NCI-H2196 (cell line): ENCODE results near the gene ARHGAP5.

Experiments used
- DNase-seq: peaks from one replicate; lab custom pipeline; 2025; ENCODE audit not compliant: unreplicated experiment; lab: John Stamatoyannopoulos, UW

Gene ARHGAP5

GRCh38 chr14:32205554-32205953 lies 128.4 kb downstream of the ARHGAP5 start:
- DNase-seq: no peak

DNA sequence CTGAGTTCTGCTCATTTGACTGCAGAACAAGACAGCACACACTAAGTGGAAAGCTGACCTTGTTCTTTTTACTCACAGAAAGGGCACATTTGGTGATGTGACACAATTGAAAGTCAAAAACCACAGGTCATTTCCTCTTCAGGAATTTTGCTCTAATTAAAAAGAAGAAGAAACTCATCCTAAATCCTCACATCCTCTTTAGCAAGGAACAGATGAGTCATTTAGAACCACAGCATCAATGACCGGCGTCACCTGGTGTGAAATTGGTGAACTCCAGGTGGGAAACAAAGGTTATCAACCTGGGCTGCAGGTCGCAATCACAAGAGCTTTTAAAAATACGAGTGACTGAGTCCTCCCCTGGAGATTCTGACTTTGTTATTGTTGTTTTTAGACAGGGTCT lies 128.9 kb downstream of the ARHGAP5 start:
- DNase-seq: no peak

- no peak for DNase-seq
Measured at GRCh38 chr14:32206552-32206951, 129.4 kb downstream of the ARHGAP5 start.

GRCh38 chr14:32208490-32208889 lies 131.4 kb downstream of the ARHGAP5 start:
- DNase-seq: no peak
